HepG2 (cell line): ENCODE data around the gene LEAP2. TPM values are rescaled to one million over a fixed set of nuclear protein-coding genes. Genes with fewer than 3 reads are reported as not detected.

Source experiments
- ASH2L ChIP-seq: fragments of 300-600, 200-600 bp; sonication (generic); IDR thresholded peaks from 2 replicates; pipeline ENCODE4 v1.7.0; 2017; ENCODE audit warnings: low read depth, mild to moderate bottlenecking, moderate library complexity, mixed read lengths, low read length; ENCODE audit not compliant: insufficient read length
- GPN1 ChIP-seq: sonication (generic); formaldehyde crosslinking; IDR thresholded peaks from 2 replicates; pipeline ENCODE4 v1.5.1; 2020; ENCODE audit warnings: missing genetic modification reagents, borderline replicate concordance
- GZF1 ChIP-seq: sonication (generic); formaldehyde crosslinking; IDR thresholded peaks from 2 replicates; pipeline ENCODE4 v1.5.1; 2020; ENCODE audit warnings: mild to moderate bottlenecking, missing genetic modification reagents
- RXRA ChIP-seq: sonication (generic); formaldehyde crosslinking; IDR thresholded peaks from 2 replicates; pipeline ENCODE4 v1.5.1; 2020; ENCODE audit warnings: missing genetic modification reagents
- SOX5 ChIP-seq: IDR thresholded peaks from 2 replicates; pipeline ENCODE4 v1.6.1; 2016; ENCODE audit warnings: borderline replicate concordance
- TBX2 ChIP-seq: sonication (generic); formaldehyde crosslinking; IDR thresholded peaks from 2 replicates; pipeline ENCODE4 v1.5.0; 2020; ENCODE audit warnings: missing genetic modification reagents, mild to moderate bottlenecking, borderline replicate concordance
- XBP1 ChIP-seq: sonication (generic); formaldehyde crosslinking; IDR thresholded peaks from 2 replicates; pipeline ENCODE4 v1.5.0; 2020; ENCODE audit warnings: missing genetic modification reagents
- YEATS4 ChIP-seq: sonication (generic); formaldehyde crosslinking; IDR thresholded peaks from 2 replicates; pipeline ENCODE4 v1.4.0; 2020; ENCODE audit warnings: missing genetic modification reagents, borderline replicate concordance
- polyA plus RNA-seq, 8 experiments: library from polyadenylated mRNA; depleted of rRNA in 3 of 8; stranded (reverse) in 7 of 8; unstranded in 1 of 8; fragments of >200 nt; fragmentation: Illumina TruSeq in 4 of 8; extraction: Trizol in 4 of 8; gene quantifications; 2 replicates each; pipeline versions ENCODE4 v1.2.1 to v1.2.3, GENCODE V29; 2011 to 2016; ENCODE audit warnings: low read depth in 4 of 8, missing spikeins in 1 of 8, mixed read lengths in 1 of 8; ENCODE audit not compliant: insufficient read depth in 1 of 8
- total RNA-seq, 5 experiments: library from RNA; depleted of rRNA; stranded (reverse); fragments of >200 nt; fragmentation: Illumina TruSeq; extraction: Trizol; gene quantifications; 2 replicates each; pipeline ENCODE4 v1.2.3, GENCODE V29; 2016; ENCODE audit warnings: low read depth in 1 of 5
- TF ChIP-seq, protein P1 (sequence below): sonication (generic); formaldehyde crosslinking; IDR thresholded peaks from 2 replicates; pipeline ENCODE4 v1.5.1; 2020; ENCODE audit warnings: mild to moderate bottlenecking, missing genetic modification reagents, borderline replicate concordance
- TF ChIP-seq, protein P2 (sequence below): sonication (generic); formaldehyde crosslinking; IDR thresholded peaks from 2 replicates; pipeline ENCODE4 v1.4.0; 2020; ENCODE audit warnings: missing genetic modification reagents, borderline replicate concordance
- TF ChIP-seq, protein P3 (sequence below): sonication (generic); formaldehyde crosslinking; IDR thresholded peaks from 2 replicates; pipeline ENCODE4 v1.4.0; 2020; ENCODE audit warnings: low read depth, missing genetic modification reagents
- TF ChIP-seq, protein P4 (sequence below): sonication (generic); formaldehyde crosslinking; IDR thresholded peaks from 2 replicates; pipeline ENCODE4 v1.8.0; 2022; ENCODE audit warnings: low read depth, missing genetic modification reagents
- TF ChIP-seq, protein P5 (sequence below): sonication (generic); formaldehyde crosslinking; IDR thresholded peaks from 2 replicates; pipeline ENCODE4 v1.8.0; 2022; ENCODE audit warnings: mild to moderate bottlenecking, missing genetic modification reagents, moderate library complexity
- TF ChIP-seq, protein P6 (sequence below): IDR thresholded peaks from 2 replicates; pipeline ENCODE4 v1.6.1; 2016; ENCODE audit warnings: missing biosample characterization, missing genetic modification reagents, low read depth

Gene LEAP2
- total and polyA plus RNA-seq, 2 of the 13 experiments (the other 11 are each of a cell fraction or from before 2014, with no cell fraction given): 23.9 to 51.9 TPM

DNA sequence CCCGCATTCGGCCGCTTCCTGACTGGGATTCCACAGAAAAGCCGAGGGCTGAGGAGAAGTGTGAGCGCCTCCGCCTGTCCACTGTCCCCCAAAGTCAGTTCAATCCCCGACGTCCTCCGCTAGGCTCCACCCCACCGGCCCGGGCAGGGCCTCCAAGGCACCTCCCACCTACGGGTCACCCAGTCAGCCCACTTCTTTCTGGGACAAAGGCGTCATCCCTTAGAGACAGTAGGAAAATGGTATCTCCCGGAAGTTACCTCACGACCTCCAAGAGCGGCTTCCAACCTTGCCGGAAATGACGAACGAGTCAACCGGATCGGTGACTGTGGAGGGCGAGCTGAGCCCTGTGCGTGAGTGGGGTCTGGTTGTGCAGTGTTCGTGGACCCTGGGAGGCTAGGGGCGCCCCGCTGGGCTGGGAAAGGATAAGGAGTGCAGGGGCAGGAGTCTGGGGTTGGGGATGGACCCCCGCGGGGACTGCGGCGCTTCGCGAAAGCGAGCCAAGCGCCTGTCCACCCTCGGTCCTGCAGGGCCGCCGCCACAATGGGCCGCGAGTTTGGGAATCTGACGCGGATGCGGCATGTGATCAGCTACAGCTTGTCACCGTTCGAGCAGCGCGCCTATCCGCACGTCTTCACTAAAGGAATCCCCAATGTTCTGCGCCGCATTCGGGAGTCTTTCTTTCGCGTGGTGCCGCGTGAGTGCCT, 7.0 kb upstream of the LEAP2 start, which contains the start of the genes GDF9 and UQCRQ (continued):
- TF ChIP-seq, protein P1, sequence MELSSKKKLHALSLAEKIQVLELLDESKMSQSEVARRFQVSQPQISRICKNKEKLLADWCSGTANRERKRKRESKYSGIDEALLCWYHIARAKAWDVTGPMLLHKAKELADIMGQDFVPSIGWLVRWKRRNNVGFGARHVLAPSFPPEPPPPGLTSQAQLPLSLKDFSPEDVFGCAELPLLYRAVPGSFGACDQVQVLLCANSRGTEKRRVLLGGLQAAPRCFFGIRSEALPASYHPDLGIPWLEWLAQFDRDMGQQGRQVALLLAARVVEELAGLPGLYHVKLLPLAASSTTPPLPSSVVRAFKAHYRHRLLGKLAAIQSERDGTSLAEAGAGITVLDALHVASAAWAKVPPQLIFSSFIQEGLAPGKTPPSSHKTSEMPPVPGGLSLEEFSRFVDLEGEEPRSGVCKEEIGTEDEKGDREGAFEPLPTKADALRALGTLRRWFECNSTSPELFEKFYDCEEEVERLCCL (CRISPR knock-in tag): 0 out of 2 replicates have a peak, but pooled peaks have one; percentile 20
- TF ChIP-seq, protein P2, sequence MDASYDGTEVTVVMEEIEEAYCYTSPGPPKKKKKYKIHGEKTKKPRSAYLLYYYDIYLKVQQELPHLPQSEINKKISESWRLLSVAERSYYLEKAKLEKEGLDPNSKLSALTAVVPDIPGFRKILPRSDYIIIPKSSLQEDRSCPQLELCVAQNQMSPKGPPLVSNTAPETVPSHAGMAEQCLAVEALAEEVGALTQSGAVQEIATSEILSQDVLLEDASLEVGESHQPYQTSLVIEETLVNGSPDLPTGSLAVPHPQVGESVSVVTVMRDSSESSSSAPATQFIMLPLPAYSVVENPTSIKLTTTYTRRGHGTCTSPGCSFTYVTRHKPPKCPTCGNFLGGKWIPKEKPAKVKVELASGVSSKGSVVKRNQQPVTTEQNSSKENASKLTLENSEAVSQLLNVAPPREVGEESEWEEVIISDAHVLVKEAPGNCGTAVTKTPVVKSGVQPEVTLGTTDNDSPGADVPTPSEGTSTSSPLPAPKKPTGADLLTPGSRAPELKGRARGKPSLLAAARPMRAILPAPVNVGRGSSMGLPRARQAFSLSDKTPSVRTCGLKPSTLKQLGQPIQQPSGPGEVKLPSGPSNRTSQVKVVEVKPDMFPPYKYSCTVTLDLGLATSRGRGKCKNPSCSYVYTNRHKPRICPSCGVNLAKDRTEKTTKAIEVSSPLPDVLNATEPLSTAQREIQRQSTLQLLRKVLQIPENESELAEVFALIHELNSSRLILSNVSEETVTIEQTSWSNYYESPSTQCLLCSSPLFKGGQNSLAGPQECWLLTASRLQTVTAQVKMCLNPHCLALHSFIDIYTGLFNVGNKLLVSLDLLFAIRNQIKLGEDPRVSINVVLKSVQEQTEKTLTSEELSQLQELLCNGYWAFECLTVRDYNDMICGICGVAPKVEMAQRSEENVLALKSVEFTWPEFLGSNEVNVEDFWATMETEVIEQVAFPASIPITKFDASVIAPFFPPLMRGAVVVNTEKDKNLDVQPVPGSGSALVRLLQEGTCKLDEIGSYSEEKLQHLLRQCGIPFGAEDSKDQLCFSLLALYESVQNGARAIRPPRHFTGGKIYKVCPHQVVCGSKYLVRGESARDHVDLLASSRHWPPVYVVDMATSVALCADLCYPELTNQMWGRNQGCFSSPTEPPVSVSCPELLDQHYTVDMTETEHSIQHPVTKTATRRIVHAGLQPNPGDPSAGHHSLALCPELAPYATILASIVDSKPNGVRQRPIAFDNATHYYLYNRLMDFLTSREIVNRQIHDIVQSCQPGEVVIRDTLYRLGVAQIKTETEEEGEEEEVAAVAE (CRISPR knock-in tag): peak; percentile 76; the same call in 1 of the 2 replicates
- TF ChIP-seq GZF1: peak; percentile 10; the same call in 1 of the 2 replicates
- TF ChIP-seq XBP1 (CRISPR knock-in tag): no peak; the same call in 1 of the 2 replicates
- TF ChIP-seq, protein P3, sequence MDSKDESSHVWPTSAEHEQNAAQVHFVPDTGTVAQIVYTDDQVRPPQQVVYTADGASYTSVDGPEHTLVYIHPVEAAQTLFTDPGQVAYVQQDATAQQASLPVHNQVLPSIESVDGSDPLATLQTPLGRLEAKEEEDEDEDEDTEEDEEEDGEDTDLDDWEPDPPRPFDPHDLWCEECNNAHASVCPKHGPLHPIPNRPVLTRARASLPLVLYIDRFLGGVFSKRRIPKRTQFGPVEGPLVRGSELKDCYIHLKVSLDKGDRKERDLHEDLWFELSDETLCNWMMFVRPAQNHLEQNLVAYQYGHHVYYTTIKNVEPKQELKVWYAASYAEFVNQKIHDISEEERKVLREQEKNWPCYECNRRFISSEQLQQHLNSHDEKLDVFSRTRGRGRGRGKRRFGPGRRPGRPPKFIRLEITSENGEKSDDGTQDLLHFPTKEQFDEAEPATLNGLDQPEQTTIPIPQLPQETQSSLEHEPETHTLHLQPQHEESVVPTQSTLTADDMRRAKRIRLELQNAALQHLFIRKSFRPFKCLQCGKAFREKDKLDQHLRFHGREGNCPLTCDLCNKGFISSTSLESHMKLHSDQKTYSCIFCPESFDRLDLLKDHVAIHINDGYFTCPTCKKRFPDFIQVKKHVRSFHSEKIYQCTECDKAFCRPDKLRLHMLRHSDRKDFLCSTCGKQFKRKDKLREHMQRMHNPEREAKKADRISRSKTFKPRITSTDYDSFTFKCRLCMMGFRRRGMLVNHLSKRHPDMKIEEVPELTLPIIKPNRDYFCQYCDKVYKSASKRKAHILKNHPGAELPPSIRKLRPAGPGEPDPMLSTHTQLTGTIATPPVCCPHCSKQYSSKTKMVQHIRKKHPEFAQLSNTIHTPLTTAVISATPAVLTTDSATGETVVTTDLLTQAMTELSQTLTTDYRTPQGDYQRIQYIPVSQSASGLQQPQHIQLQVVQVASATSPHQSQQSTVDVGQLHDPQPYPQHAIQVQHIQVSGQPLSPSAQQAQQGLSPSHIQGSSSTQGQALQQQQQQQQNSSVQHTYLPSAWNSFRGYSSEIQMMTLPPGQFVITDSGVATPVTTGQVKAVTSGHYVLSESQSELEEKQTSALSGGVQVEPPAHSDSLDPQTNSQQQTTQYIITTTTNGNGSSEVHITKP (CRISPR knock-in tag): peak; percentile 100
- TF ChIP-seq, protein P4, sequence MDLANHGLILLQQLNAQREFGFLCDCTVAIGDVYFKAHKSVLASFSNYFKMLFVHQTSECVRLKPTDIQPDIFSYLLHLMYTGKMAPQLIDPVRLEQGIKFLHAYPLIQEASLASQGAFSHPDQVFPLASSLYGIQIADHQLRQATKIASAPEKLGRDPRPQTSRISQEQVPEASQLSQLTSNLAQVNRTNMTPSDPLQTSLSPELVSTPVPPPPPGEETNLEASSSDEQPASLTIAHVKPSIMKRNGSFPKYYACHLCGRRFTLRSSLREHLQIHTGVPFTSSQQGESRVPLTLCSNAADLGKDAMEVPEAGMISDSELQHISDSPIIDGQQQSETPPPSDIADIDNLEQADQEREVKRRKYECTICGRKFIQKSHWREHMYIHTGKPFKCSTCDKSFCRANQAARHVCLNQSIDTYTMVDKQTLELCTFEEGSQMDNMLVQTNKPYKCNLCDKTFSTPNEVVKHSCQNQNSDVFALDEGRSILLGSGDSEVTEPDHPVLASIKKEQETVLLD (CRISPR knock-in tag): peak; percentile 84
- TF ChIP-seq ASH2L: peak; percentile 86
- TF ChIP-seq, protein P5, sequence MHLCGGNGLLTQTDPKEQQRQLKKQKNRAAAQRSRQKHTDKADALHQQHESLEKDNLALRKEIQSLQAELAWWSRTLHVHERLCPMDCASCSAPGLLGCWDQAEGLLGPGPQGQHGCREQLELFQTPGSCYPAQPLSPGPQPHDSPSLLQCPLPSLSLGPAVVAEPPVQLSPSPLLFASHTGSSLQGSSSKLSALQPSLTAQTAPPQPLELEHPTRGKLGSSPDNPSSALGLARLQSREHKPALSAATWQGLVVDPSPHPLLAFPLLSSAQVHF (CRISPR knock-in tag): peak; percentile 57; the same call in 1 of the 2 replicates
- TF ChIP-seq SOX5: peak; percentile 72
- TF ChIP-seq, protein P6, sequence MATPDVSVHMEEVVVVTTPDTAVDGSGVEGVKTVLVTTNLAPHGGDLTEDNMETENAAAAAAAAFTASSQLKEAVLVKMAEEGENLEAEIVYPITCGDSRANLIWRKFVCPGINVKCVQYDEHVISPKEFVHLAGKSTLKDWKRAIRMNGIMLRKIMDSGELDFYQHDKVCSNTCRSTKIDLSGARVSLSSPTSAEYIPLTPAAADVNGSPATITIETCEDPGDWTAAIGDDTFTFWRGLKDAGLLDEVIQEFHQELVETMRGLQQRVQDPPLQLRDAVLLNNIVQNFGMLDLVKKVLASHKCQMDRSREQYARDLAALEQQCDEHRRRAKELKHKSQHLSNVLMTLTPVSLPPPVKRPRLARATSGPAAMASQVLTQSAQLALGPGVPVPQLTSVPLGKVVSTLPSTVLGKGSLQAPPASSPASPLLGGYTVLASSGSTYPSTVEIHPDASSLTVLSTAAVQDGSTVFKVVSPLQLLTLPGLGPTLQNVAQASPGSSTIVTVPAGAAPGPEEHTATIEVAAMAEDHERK (CRISPR knock-in tag): no peak
- TF ChIP-seq TBX2 (CRISPR knock-in tag): peak; percentile 94
- TF ChIP-seq GPN1: no peak
- peak; percentile 86 for TF ChIP-seq YEATS4
- TF ChIP-seq RXRA (CRISPR knock-in tag): peak; percentile 60
